ENCODE data around the gene PARM1.

PARM1 gene

GRCh38 chr4:74941123-74941522 is 8.2 kb downstream of the PARM1 start:
- Histone ChIP-seq H3K36me3 (ENCODE audit: control insufficient read depth in 1 of 2, insufficient read depth in 2 of 2, low read length in 2 of 2) (no peaks in the 10 kb centered on the region), H3K18ac (ENCODE audit: low read length) (no peak overlapping the region), H4K8ac (ENCODE audit: low read depth, low read length) (no peak overlapping the region), H3K14ac (ENCODE audit: low read length) (no peak overlapping the region), H3K9me3 (ENCODE audit: insufficient read depth, low read depth, low read length) (no peaks in the 10 kb centered on the region), H4K12ac (ENCODE audit: low read depth, low read length) (no peak overlapping the region), H2AK5ac (ENCODE audit: low read length) (no peak overlapping the region), H4K91ac (ENCODE audit: low read depth, low read length) (no peak overlapping the region), H3K27ac (ENCODE audit: low read depth, low read length) (no peak overlapping the region), H3K4ac (ENCODE audit: low read depth, low read length) (no peak overlapping the region), H3K9ac (ENCODE audit: low read length) (no peak overlapping the region), H2BK12ac (ENCODE audit: low read length) (no peak overlapping the region), H3K23ac (ENCODE audit: low read length) (no peak overlapping the region), H3K4me3 (ENCODE audit: low read depth, low read length) (no peak overlapping the region), H3K27me3 (ENCODE audit: insufficient read depth, low read length) (no peaks in the 10 kb centered on the region), H3K79me2 (ENCODE audit: control insufficient read depth, insufficient read depth, low read length, poor library complexity) (no peaks in the 10 kb centered on the region), H3K4me1 (ENCODE audit: control insufficient read depth in 1 of 2, insufficient read depth in 2 of 2, low read length in 2 of 2) (no peaks in the 10 kb centered on the region), H2BK5ac (ENCODE audit: low read depth, low read length, poor library complexity) (no peak overlapping the region), H2AFZ (ENCODE audit: insufficient read depth, low read length, poor library complexity) (no peak overlapping the region), H3K4me2 (ENCODE audit: low read length) (no peak overlapping the region), H2BK120ac (ENCODE audit: insufficient read depth, low read length, poor library complexity) (no peak overlapping the region), H3K79me1 (ENCODE audit: low read length) (no peaks in the 10 kb centered on the region)
- no peak for DNase-seq
- no CpG with 5 or more reads among the region's 3 CpGs for WGBS (ENCODE audit: extremely low coverage, insufficient coverage, insufficient read length)

- H3K79me2 ChIP-seq (ENCODE audit: control insufficient read depth, insufficient read depth, low read length, poor library complexity) = no peaks in the 10 kb centered on the region
- H3K36me3 ChIP-seq (ENCODE audit: control insufficient read depth in 1 of 2, insufficient read depth in 2 of 2, low read length in 2 of 2) = no peaks in the 10 kb centered on the region
- no peak overlapping the region for H3K14ac ChIP-seq (ENCODE audit: low read length)
- H3K79me1 ChIP-seq (ENCODE audit: low read length) = no peaks in the 10 kb centered on the region
- H3K27ac ChIP-seq (ENCODE audit: low read depth, low read length) = no peak overlapping the region
- H3K9ac ChIP-seq (ENCODE audit: low read length) = no peak overlapping the region
- WGBS (ENCODE audit: extremely low coverage, insufficient coverage, insufficient read length) = no CpG with 5 or more reads among the region's 3 CpGs
- H3K18ac ChIP-seq (ENCODE audit: low read length) = no peak overlapping the region
- no peaks in the 10 kb centered on the region for H3K9me3 ChIP-seq (ENCODE audit: insufficient read depth, low read depth, low read length)
- no peak overlapping the region for H2AK5ac ChIP-seq (ENCODE audit: low read length)
- H2BK5ac ChIP-seq (ENCODE audit: low read depth, low read length, poor library complexity) = no peak overlapping the region
- H3K4me2 ChIP-seq (ENCODE audit: low read length) = no peak overlapping the region
- no peak overlapping the region for H3K4ac ChIP-seq (ENCODE audit: low read depth, low read length)
- H3K4me1 ChIP-seq (ENCODE audit: control insufficient read depth in 1 of 2, insufficient read depth in 2 of 2, low read length in 2 of 2) = no peaks in the 10 kb centered on the region
- no peak overlapping the region for H4K8ac ChIP-seq (ENCODE audit: low read depth, low read length)
- H2AFZ ChIP-seq (ENCODE audit: insufficient read depth, low read length, poor library complexity) = no peak overlapping the region
- H4K91ac ChIP-seq (ENCODE audit: low read depth, low read length) = no peak overlapping the region
- H2BK120ac ChIP-seq (ENCODE audit: insufficient read depth, low read length, poor library complexity) = no peak overlapping the region
- H3K23ac ChIP-seq (ENCODE audit: low read length) = no peak overlapping the region
- H3K27me3 ChIP-seq (ENCODE audit: insufficient read depth, low read length) = no peaks in the 10 kb centered on the region
- peak; percentile 6 to 84 for DNase-seq
- H2BK12ac ChIP-seq (ENCODE audit: low read length) = no peak overlapping the region
- no peak overlapping the region for H3K4me3 ChIP-seq (ENCODE audit: low read depth, low read length)
- no peak overlapping the region for H4K12ac ChIP-seq (ENCODE audit: low read depth, low read length)
These were observed 9.5 kb downstream of the PARM1 start for GRCh38 chr4:74942251-74942917.

GRCh38 chr4:74942918-74943253 is 10.0 kb downstream of the PARM1 start:
- Histone ChIP-seq H3K4ac (ENCODE audit: low read depth, low read length) (no peak overlapping the region), H4K12ac (ENCODE audit: low read depth, low read length) (no peak overlapping the region), H3K4me1 (ENCODE audit: control insufficient read depth in 1 of 2, insufficient read depth in 2 of 2, low read length in 2 of 2) (no peaks in the 10 kb centered on the region), H3K79me1 (ENCODE audit: low read length) (no peaks in the 10 kb centered on the region), H2BK12ac (ENCODE audit: low read length) (no peak overlapping the region), H3K18ac (ENCODE audit: low read length) (no peak overlapping the region), H3K36me3 (ENCODE audit: control insufficient read depth in 1 of 2, insufficient read depth in 2 of 2, low read length in 2 of 2) (no peaks in the 10 kb centered on the region), H3K27me3 (ENCODE audit: insufficient read depth, low read length) (no peaks in the 10 kb centered on the region), H2AK5ac (ENCODE audit: low read length) (no peak overlapping the region), H3K14ac (ENCODE audit: low read length) (no peak overlapping the region), H2BK5ac (ENCODE audit: low read depth, low read length, poor library complexity) (no peak overlapping the region), H3K79me2 (ENCODE audit: control insufficient read depth, insufficient read depth, low read length, poor library complexity) (no peaks in the 10 kb centered on the region), H4K8ac (ENCODE audit: low read depth, low read length) (no peak overlapping the region), H3K4me3 (ENCODE audit: low read depth, low read length) (no peak overlapping the region), H3K23ac (ENCODE audit: low read length) (no peak overlapping the region), H3K27ac (ENCODE audit: low read depth, low read length) (no peak overlapping the region), H3K9ac (ENCODE audit: low read length) (no peak overlapping the region), H4K91ac (ENCODE audit: low read depth, low read length) (no peak overlapping the region), H2AFZ (ENCODE audit: insufficient read depth, low read length, poor library complexity) (no peak overlapping the region), H3K4me2 (ENCODE audit: low read length) (no peak overlapping the region), H3K9me3 (ENCODE audit: insufficient read depth, low read depth, low read length) (no peaks in the 10 kb centered on the region), H2BK120ac (ENCODE audit: insufficient read depth, low read length, poor library complexity) (no peak overlapping the region)
- no peak for DNase-seq
- WGBS (ENCODE audit: extremely low coverage, insufficient coverage, insufficient read length) = no CpG with 5 or more reads among the region's 3 CpGs

- Histone ChIP-seq H4K91ac (ENCODE audit: low read depth, low read length) (no peak overlapping the region), H2BK120ac (ENCODE audit: insufficient read depth, low read length, poor library complexity) (no peak overlapping the region), H2AFZ (ENCODE audit: insufficient read depth, low read length, poor library complexity) (no peak overlapping the region), H2AK5ac (ENCODE audit: low read length) (no peak overlapping the region), H3K79me2 (ENCODE audit: control insufficient read depth, insufficient read depth, low read length, poor library complexity) (no peaks in the 10 kb centered on the region), H3K23ac (ENCODE audit: low read length) (no peak overlapping the region), H3K4me1 (ENCODE audit: control insufficient read depth in 1 of 2, insufficient read depth in 2 of 2, low read length in 2 of 2) (no peaks in the 10 kb centered on the region), H3K36me3 (ENCODE audit: control insufficient read depth in 1 of 2, insufficient read depth in 2 of 2, low read length in 2 of 2) (no peaks in the 10 kb centered on the region), H3K27me3 (ENCODE audit: insufficient read depth, low read length) (no peaks in the 10 kb centered on the region), H3K14ac (ENCODE audit: low read length) (no peak overlapping the region), H3K9me3 (ENCODE audit: insufficient read depth, low read depth, low read length) (no peaks in the 10 kb centered on the region), H3K27ac (ENCODE audit: low read depth, low read length) (no peak overlapping the region), H3K18ac (ENCODE audit: low read length) (no peak overlapping the region), H3K4ac (ENCODE audit: low read depth, low read length) (no peak overlapping the region), H4K8ac (ENCODE audit: low read depth, low read length) (no peak overlapping the region), H3K9ac (ENCODE audit: low read length) (no peak overlapping the region), H4K12ac (ENCODE audit: low read depth, low read length) (no peak overlapping the region), H3K4me2 (ENCODE audit: low read length) (no peak overlapping the region), H3K79me1 (ENCODE audit: low read length) (no peaks in the 10 kb centered on the region), H2BK5ac (ENCODE audit: low read depth, low read length, poor library complexity) (no peak overlapping the region), H3K4me3 (ENCODE audit: low read depth, low read length) (no peak overlapping the region), H2BK12ac (ENCODE audit: low read length) (no peak overlapping the region)
- WGBS (ENCODE audit: extremely low coverage, insufficient coverage, insufficient read length) = no CpG with 5 or more reads among the region's 6 CpGs
- no peak for DNase-seq
These were observed 11.5 kb downstream of the PARM1 start for GRCh38 chr4:74944354-74944793.
